GM12891 (cell line): ENCODE measurements around the gene CACNG3.

Source experiments
- DNase-seq: peaks from one replicate; pipeline ENCODE4 v3.0.0; 2011; ENCODE audit warnings: low spot score; ENCODE audit not compliant: insufficient read length
- FAIRE-seq: peaks from 2 replicates; lab custom pipeline; 2011; peaks lifted over from hg19 to GRCh38; lab: Jason Lieb, UNC
- PAX5 ChIP-seq: IDR thresholded peaks from 2 replicates; pipeline ENCODE4 v1.6.1; 2011; ENCODE audit warnings: low read length, moderate library complexity, mild to moderate bottlenecking; ENCODE audit not compliant: insufficient read depth, severe bottlenecking
- POLR2A ChIP-seq: IDR thresholded peaks from 2 replicates; pipeline ENCODE4 v1.6.1; 2011; ENCODE audit warnings: low read depth, low read length, control low read depth
- POLR2AphosphoS5 ChIP-seq: IDR thresholded peaks from 2 replicates; pipeline ENCODE4 v1.6.1; 2011; ENCODE audit warnings: low read depth, low read length, control low read depth
- POU2F2 ChIP-seq: IDR thresholded peaks from 2 replicates; pipeline ENCODE4 v1.6.1; 2011; ENCODE audit warnings: low read depth, mild to moderate bottlenecking, control low read depth, low read length, moderate library complexity
- SPI1 ChIP-seq: IDR thresholded peaks from 2 replicates; pipeline ENCODE4 v1.6.1; 2011; ENCODE audit warnings: low read depth, low read length, control low read depth
- TAF1 ChIP-seq: IDR thresholded peaks from 2 replicates; pipeline ENCODE4 v1.6.1; 2011; ENCODE audit warnings: low read depth, low read length, control low read depth

Gene CACNG3

DNA sequence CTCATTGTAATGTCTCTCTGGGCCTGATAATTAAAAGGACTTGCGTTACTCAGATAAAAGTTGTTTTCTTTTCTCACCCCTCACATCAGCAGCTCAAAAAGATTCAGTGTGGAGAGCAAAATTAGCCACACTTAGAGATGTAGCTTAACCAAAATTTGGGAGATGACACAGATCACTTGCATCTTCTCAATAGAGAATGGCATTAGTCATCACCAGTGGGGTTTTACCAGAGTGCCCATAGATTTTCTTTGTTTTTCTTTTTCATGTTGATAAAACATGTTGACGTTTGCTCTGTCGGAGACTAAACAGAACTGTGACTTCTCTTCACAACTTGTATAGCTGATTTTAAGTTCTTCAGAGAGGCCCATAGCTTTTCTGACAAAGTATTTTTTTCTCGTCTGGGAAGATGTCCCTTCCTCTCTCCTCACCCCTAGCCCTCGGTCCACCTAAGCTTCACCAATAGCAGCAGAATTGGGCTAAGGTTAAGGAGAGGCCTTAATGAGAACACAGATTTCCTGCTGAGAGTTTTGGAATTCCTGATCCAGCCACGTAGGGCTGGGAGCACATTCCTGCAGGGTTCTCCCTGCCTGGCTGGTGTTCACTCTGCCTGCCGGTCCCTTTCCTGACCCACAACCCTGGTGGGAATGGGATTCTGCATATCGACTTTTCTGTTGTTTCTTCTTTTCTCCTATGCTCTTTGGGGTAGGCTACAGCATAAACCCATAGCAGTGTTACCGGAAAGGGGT is 92.6 kb downstream of the CACNG3 start:
- DNase-seq (no peak), FAIRE-seq (no peak)
- TF ChIP-seq SPI1 = no peak
- TF ChIP-seq TAF1 = no peak
- no peak for TF ChIP-seq PAX5
- no peak for TF ChIP-seq POU2F2
- no peak for TF ChIP-seq POLR2A
- TF ChIP-seq POLR2AphosphoS5 = no peak

DNA sequence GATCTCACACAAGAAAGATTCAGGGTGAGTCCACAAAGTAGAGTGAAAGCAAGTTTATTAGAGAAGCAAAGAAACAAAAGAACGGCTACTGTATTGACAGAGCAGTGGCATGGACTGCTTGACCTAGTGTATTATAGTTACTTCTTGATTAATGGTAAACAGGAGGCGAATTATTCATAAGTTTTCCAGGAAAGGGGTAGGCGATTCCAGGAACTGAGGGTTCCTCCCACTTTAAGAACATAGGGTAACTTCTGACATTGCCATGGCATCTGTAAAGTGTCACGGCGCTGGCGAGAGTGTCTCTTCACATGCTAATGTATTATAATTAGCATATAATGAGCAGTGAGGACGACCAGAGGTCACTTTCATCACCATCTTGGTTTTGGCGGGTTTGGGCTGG is 93.2 kb downstream of the CACNG3 start:
- TF ChIP-seq SPI1 (no peak), TAF1 (no peak), PAX5 (no peak), POLR2AphosphoS5 (no peak), POU2F2 (no peak), POLR2A (no peak)
- DNase-seq (no peak), FAIRE-seq (no peak)

DNA sequence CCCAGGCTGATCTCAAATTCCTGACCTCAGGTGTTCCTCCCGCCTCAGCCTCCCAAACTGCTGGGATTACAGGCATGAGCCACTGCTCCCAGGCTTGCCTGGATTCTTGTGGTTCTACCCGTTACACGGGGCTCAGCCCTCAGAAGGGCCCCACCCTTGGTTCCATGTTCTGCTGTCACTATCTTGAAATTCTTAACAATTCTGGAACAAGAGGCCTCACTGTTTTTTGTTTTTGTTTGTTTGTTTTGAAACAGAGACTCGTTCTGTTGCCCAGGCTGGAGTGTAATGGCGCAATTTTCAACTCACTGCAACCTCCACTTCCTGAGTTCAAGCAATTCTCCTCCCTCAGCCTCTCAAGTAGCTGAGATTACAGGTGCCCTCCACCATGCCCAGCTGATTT is 96.6 kb downstream of the CACNG3 start:
- TF ChIP-seq TAF1 = no peak
- no peak for TF ChIP-seq SPI1
- TF ChIP-seq POLR2AphosphoS5 = no peak
- no peak for TF ChIP-seq PAX5
- no peak for TF ChIP-seq POLR2A
- no peak for TF ChIP-seq POU2F2
- FAIRE-seq (no peak), DNase-seq (no peak)

DNA sequence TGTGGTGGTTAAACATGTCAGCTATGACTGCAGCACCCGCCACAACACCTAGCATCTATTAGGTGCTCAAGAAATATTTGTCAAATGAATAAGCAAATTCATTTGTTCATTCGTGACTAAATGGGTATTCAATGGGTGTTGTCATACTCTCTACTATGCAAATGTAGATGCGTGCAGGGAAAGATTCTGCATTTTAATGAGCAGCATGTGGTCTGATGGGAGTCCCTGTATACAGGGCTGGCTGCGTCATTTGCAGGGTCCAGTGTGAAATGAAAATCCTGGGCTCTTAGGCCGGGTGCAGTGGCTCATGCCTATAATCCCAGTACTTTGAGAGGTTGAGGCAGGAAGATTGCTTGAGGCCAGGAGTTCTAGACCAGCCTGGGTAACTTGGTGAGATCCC is 97.5 kb downstream of the CACNG3 start:
- no peak for DNase-seq
- no peak for TF ChIP-seq POU2F2
- TF ChIP-seq POLR2AphosphoS5 = no peak
- no peak for TF ChIP-seq PAX5
- TF ChIP-seq TAF1 = no peak
- TF ChIP-seq SPI1 = no peak
- TF ChIP-seq POLR2A = no peak
- FAIRE-seq = no peak

DNA sequence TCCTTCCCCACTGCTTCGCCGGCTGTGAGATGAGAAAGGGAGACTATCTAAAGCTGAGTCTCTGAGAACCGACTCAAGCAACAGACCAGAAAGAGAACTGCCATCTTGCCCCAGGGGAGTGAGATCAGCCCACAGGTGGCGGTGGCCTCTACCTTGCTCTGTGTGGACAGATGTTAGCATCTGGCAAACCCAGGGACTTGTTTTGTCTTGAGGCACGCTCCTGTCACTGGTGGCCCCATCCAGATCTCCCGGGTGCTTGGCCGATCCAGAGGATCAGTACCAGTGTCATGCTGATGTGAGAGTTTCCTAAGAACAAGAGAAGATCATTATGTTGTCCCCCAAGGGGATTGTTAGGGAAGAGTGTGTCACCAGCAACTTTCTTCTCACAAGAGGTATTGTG is 101.4 kb downstream of the CACNG3 start:
- DNase-seq (no peak), FAIRE-seq (no peak)
- TF ChIP-seq POLR2AphosphoS5 (no peak), POU2F2 (no peak), TAF1 (no peak), POLR2A (no peak), SPI1 (no peak), PAX5 (no peak)

DNA sequence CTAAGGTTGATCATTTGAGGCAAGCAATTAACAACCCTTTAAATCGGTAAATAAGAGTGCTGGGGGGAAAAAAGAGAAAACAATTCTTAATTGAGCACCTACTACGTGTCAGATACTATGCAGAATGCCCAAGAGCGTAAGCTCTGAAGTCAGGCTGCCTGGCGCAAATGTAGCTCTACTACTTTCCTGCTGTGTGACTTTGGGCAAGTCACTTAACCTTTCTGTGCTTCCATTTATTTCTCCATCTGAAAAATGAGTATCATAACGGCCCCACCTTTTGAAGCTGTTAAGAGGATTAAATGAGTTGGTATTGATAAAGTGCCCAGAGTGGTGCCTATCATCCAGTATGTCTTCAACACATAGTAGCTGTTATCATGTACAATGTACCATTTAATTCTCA is 102.0 kb downstream of the CACNG3 start:
- TF ChIP-seq POU2F2 (no peak), TAF1 (no peak), POLR2A (no peak), SPI1 (no peak), PAX5 (no peak), POLR2AphosphoS5 (no peak)
- no peak for FAIRE-seq

DNA sequence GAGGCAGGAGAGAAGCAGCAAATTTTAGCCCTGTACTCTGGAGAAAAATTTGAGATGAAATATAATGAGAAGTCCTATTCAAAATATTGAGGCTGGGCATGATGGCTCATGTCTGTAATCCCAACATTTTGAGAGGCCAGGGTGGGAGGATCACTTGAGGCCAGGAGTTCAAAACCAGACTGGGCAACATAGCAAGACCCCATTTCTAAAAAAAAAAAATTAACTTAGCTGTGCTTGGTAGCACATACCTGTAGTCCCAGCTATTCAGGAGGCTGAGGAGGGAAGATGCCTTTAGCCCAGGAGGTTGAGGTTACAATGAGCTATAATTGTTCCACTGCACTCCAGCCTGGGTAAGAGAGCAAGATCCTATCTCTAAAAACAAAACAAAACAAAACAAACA is 103.4 kb downstream of the CACNG3 start:
- no peak for DNase-seq
- FAIRE-seq = no peak
- TF ChIP-seq PAX5 (no peak), TAF1 (no peak), POLR2A (no peak), SPI1 (no peak), POU2F2 (no peak), POLR2AphosphoS5 (no peak)

More for the DNA sequence above, 102.0 kb downstream of the CACNG3 start:
- no peak for DNase-seq

DNA sequence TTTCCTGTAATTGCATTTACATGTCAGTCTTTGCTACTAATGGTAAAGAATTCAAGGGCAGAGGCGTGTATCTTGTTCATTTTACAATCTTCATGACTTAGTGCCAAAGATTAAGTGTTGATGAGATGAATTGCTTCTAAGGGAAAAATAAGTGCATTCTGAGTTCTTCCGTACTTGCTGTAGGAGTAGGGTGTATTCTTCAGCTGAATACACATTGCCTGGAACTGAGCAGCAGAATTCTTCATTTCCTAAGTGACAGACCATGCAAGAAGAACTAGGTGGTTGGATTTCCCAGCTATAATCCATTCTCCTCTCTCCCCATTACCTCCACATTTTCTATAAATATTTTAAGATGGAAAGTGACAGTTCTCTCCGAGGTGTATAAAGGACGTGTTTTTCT is 104.8 kb downstream of the CACNG3 start:
- TF ChIP-seq TAF1 = no peak
- TF ChIP-seq POLR2A = no peak
- no peak for TF ChIP-seq PAX5
- no peak for TF ChIP-seq POLR2AphosphoS5
- no peak for TF ChIP-seq POU2F2
- no peak for TF ChIP-seq SPI1
- FAIRE-seq = no peak
- no peak for DNase-seq

DNA sequence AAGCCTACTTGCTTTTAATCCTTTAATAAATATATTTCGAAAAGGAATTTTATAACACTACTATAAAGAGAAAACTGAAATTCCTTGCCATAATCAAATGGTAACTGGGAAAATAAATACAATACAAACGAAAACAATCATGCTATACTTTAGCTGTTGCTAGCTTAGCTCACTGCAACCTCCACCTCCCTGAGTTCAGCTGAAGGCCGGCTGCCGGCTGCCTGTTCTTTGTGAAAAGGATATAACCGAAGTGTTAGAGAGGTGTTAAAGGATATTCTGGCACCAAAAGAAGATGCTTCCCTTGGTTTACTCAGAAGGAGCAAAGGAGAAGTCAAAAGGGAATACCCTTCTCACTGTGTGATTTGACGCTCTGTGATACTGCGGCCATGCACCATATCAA is 108.5 kb downstream of the CACNG3 start:
- DNase-seq (no peak), FAIRE-seq (no peak)
- TF ChIP-seq TAF1 = no peak
- no peak for TF ChIP-seq POLR2AphosphoS5
- no peak for TF ChIP-seq SPI1
- no peak for TF ChIP-seq PAX5
- TF ChIP-seq POLR2A = no peak
- no peak for TF ChIP-seq POU2F2

DNA sequence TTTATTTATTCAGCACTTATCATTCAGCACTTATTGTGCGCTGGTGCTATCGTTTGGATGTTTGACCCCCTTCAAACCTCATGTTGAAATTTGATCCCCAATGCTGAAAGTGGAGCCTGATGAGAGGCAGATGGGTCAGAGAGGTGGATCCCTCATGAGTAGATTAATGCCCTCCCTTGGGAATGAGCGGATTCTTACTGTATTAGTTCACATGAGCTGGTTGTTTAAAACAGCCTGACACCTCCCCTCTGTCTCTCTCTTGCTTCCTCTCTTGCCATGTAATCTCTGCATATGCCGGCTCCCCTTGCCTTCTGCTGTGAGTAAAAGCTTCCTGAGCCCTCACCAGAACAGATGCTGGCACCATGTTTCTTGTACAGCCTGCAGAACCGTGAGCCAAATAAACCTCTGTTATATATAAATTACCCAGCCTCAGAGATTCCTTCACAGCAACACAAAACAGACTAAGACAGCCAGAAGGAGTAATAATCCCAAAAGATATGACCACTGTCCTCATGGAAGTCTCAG is 111.1 kb downstream of the CACNG3 start:
- DNase-seq = no peak
- no peak for FAIRE-seq
- TF ChIP-seq POU2F2 = no peak
- no peak for TF ChIP-seq TAF1
- TF ChIP-seq SPI1 = no peak
- no peak for TF ChIP-seq POLR2A
- no peak for TF ChIP-seq PAX5
- no peak for TF ChIP-seq POLR2AphosphoS5
